Activated CD4-positive, alpha-beta T cell treated with anti-CD3 and anti-CD28 coated beads, Interleukin-2, amount 10 ng/mL, durations not matched to agents 7 days and 5 days (primary cell): ENCODE data around the gene METTL27. TPM values are rescaled to one million over a fixed set of nuclear protein-coding genes. Genes with fewer than 3 reads are reported as not detected.
A peak's percentile ranks its signal among the peaks of the same experiment; 100 is the strongest.
"Not testable (repeated sequence)": the region's sequence is repeated elsewhere in the genome, so short reads cannot be mapped to it uniquely, and the experiment has no call there.

Source experiments
- CTCF ChIA-PET: fragments of 350-600 bp; sonication (Branson Sonifier 250); formaldehyde crosslinking; loops from one replicate; lab custom pipeline; 2021; ENCODE audit warnings: antibody characterized with exemption; lab: Charles Lee
- POLR2A ChIA-PET: fragments of 350-600 bp; sonication (Branson Sonifier 250); formaldehyde crosslinking; loops from one replicate; lab custom pipeline; 2021; ENCODE audit warnings: antibody characterized with exemption; lab: Charles Lee
- DNase-seq: peaks from one replicate; pipeline ENCODE4 v3.0.0-alpha.2; 2020
- H3K27ac Mint-ChIP-seq: one replicate; pipeline ENCODE4 v1.8.0; 2021; ENCODE audit warnings: mild to moderate bottlenecking, moderate library complexity, mixed read lengths
- H3K27me3 Mint-ChIP-seq: one replicate; pipeline ENCODE4 v1.8.0; 2021; ENCODE audit warnings: mixed read lengths
- H3K36me3 Mint-ChIP-seq: one replicate; pipeline ENCODE4 v1.8.0; 2021; ENCODE audit warnings: low read depth, mixed read lengths
- H3K4me1 Mint-ChIP-seq: one replicate; pipeline ENCODE4 v1.8.0; 2021; ENCODE audit warnings: mixed read lengths
- H3K4me3 Mint-ChIP-seq: one replicate; pipeline ENCODE4 v1.8.0; 2021; ENCODE audit warnings: mild to moderate bottlenecking, moderate library complexity, mixed read lengths
- H3K9me3 Mint-ChIP-seq: one replicate; pipeline ENCODE4 v1.8.0; 2021; ENCODE audit warnings: mixed read lengths
- total RNA-seq, 2 experiments: library from RNA; stranded (reverse); gene quantifications; one replicate each; pipeline ENCODE4 v1.2.3, GENCODE V29; 2021

The METTL27 gene
- total RNA-seq, 2 experiments from 2014 or later, result 1.9 to 2.8 TPM

DNA sequence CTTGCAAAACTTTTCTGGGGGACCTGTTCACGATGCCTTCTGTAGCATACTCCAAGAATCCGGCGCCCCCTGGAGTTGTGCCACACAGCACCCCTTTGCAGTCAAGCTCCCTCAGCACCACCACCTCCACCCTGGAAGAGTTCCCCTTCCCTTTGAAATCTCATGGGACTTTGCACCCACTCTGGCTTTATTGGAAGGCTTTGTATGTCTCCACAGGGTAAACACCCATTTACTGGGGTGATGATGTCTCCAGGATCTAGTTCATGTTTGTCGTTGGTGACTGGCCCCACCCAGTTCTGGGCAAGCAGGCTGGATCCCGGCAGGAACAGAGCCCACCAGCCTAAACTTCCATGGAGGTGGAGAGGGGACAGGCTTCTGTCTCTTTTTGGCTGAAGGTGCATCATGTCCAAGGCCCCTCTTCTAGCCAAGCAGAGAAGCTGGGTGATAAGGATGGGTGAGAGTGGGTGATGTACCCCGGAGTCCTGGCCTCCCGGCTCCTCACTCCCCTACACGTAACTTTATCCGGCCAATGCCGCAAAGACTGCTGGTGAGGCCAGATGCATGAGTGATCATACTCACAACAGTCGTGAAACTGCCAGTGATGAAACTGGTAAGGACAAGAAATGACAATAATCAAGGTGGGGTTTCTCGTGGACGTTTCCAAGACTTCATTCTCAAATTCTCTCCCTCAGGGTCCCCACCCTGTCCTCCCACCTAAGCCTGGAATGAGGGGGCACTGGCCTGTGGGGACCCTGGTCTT lies 12.2 kb downstream of the METTL27 start:
- peaks cover 25% of the 10 kb centered on the region for H3K4me1 Mint-ChIP-seq
- no peak for DNase-seq
- no peaks in the 10 kb centered on the region for H3K9me3 Mint-ChIP-seq
- H3K4me3 Mint-ChIP-seq, result no peak overlapping the region
- ChIA-PET POLR2A (no interaction called here), CTCF (interaction anchor here (0.5 kb wide), 1 partner anchor 14 kb away, joined by 3 read pairs; no protein-coding TSS in a partner anchor)
- H3K36me3 Mint-ChIP-seq, result no peaks in the 10 kb centered on the region
- peaks cover 13% of the 10 kb centered on the region for H3K27me3 Mint-ChIP-seq
- no peak overlapping the region for H3K27ac Mint-ChIP-seq

DNA sequence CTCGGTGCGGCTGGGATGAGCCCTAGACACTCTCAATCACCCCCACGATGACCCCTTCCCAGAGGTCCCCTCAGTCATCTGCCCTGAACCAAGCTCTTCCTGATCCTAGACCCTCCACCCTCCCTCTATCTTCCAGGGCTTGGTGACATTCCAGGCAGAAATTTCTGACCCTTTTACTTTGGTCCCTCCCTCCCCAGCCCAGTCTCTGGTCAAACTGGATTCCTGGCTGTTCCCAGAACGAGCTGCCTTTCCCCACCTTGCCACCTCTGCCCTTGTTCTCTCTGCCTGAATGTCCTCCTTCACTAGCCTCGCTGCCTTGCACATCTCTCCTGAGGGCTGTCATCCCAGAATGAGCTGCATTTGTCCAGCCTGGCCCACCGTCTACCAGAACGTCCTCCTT lies 12.8 kb downstream of the METTL27 start:
- peaks cover 25% of the 10 kb centered on the region for H3K4me1 Mint-ChIP-seq
- H3K36me3 Mint-ChIP-seq, result no peaks in the 10 kb centered on the region
- H3K9me3 Mint-ChIP-seq, result no peaks in the 10 kb centered on the region
- H3K27me3 Mint-ChIP-seq, result peaks cover 13% of the 10 kb centered on the region
- DNase-seq, result no peak
- H3K27ac Mint-ChIP-seq, result no peak overlapping the region
- CTCF ChIA-PET, result interaction anchor here (0.5 kb wide), 1 partner anchor 14 kb away, joined by 3 read pairs; no protein-coding TSS in a partner anchor
- POLR2A ChIA-PET, result no interaction called here
- no peak overlapping the region for H3K4me3 Mint-ChIP-seq

GRCh38 chr7:73828972-73829371 lies 13.3 kb downstream of the METTL27 start:
- Mint-ChIP-seq H3K4me3 (no peak overlapping the region), H3K27me3 (peaks cover 13% of the 10 kb centered on the region), H3K4me1 (peaks cover 25% of the 10 kb centered on the region), H3K27ac (no peak overlapping the region), H3K9me3 (no peaks in the 10 kb centered on the region), H3K36me3 (no peaks in the 10 kb centered on the region)
- POLR2A ChIA-PET, result no interaction called here
- no peak for DNase-seq
- CTCF ChIA-PET, result no interaction called here

DNA sequence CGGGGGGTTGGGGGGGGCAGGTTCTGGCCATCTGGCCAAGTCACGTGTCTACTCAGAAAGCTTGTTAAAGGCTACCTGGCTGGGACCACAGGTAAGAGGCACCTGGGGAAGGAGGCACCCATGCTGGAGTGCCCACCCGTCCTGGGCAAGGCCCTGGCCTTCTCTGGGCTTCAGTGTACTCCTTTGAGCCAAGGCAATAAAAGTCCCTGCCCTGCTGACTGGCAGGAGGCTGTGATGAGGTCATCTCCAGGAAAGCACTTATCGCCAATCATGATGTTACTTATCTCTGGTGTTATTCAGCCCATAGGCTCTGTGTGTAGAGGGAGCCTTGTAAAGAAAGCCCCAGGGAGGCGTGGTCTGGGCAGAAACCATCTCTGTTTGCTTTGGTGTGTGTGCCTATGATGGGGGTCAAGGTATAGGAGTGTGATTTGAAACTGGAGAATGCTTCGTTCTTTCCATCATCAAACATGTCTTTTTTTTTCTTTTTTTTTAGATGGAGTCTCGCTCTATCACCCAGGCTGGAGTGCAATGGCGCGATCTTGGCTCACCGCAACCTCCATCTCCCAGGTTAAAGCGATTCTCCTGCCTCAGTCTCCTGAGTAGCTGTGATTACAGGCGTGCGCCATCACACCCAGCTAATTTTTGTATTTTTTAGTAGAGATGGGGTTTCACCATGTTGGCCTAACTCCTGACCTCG lies 14.1 kb downstream of the METTL27 start:
- no peak for DNase-seq
- no peaks in the 10 kb centered on the region for H3K36me3 Mint-ChIP-seq
- no peaks in the 10 kb centered on the region for H3K9me3 Mint-ChIP-seq
- no peak overlapping the region for H3K27ac Mint-ChIP-seq
- no peak overlapping the region for H3K4me3 Mint-ChIP-seq
- H3K4me1 Mint-ChIP-seq, result peaks cover 25% of the 10 kb centered on the region
- ChIA-PET POLR2A (no interaction called here), CTCF (interaction anchor here (1.7 kb wide), 1 partner anchor 198 kb away, joined by 3 read pairs; no protein-coding TSS in a partner anchor)
- peaks cover 13% of the 10 kb centered on the region for H3K27me3 Mint-ChIP-seq

DNA sequence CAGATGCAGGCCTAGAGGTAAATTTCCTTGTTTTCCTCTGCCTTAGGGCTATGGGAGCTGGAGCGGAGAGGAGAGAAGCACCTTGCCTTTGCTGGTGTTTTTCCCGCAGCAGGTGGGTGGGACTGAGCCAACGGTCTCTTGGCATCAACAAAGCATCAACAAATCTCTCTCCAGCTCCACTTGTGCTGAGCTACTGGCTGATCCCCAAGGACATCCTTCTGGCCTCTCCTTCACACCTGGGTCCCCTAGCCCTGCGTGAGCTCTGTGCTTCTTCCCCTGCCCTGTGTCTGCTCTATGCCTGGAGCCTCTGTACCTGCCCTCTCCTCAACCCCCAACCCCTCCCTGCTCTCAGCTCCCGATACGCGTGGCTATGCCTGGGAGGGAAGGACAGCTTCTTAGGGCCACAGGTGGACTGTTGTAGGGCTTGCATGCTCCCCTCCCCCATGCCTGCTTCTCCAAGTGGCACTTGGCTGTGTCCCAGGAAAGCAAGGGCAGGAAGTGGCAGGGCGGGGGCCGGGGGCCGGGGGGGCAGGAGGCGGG lies 14.7 kb downstream of the METTL27 start:
- Mint-ChIP-seq H3K4me3 (no peak overlapping the region), H3K9me3 (no peaks in the 10 kb centered on the region), H3K27me3 (peaks cover 13% of the 10 kb centered on the region), H3K36me3 (no peaks in the 10 kb centered on the region), H3K4me1 (peaks cover 25% of the 10 kb centered on the region), H3K27ac (peak overlapping the region; percentile 68)
- ChIA-PET POLR2A (no interaction called here), CTCF (interaction anchor here (1.7 kb wide), 1 partner anchor 198 kb away, joined by 3 read pairs; no protein-coding TSS in a partner anchor)
- DNase-seq, result no peak

- Mint-ChIP-seq H3K4me3 (no peak overlapping the region), H3K9me3 (no peaks in the 10 kb centered on the region), H3K4me1 (peaks cover 25% of the 10 kb centered on the region), H3K27ac (no peak overlapping the region), H3K36me3 (no peaks in the 10 kb centered on the region), H3K27me3 (peaks cover 13% of the 10 kb centered on the region)
- no peak for DNase-seq
- CTCF ChIA-PET, result interaction anchor here (1.6 to 2.1 kb wide), 2 partner anchors 9 to 11 kb away, joined by 3 to 5 read pairs; no protein-coding TSS in a partner anchor
- POLR2A ChIA-PET, result no interaction called here
Measured at GRCh38 chr7:73824986-73825385, 17.3 kb downstream of the METTL27 start.

- H3K36me3 Mint-ChIP-seq, result no peaks in the 10 kb centered on the region
- no peak for DNase-seq
- ChIA-PET POLR2A (no interaction called here), CTCF (interaction anchor here (0.9 to 1.6 kb wide), 2 partner anchors 9 to 31 kb away, joined by 3 read pairs; no protein-coding TSS in a partner anchor)
- peaks cover 22% of the 10 kb centered on the region for H3K4me1 Mint-ChIP-seq
- H3K27ac Mint-ChIP-seq, result no peak overlapping the region
- H3K9me3 Mint-ChIP-seq, result no peaks in the 10 kb centered on the region
- peaks cover 18% of the 10 kb centered on the region for H3K27me3 Mint-ChIP-seq
- no peak overlapping the region for H3K4me3 Mint-ChIP-seq
Measured at GRCh38 chr7:73823873-73824592, 18.3 kb downstream of the METTL27 start.

DNA sequence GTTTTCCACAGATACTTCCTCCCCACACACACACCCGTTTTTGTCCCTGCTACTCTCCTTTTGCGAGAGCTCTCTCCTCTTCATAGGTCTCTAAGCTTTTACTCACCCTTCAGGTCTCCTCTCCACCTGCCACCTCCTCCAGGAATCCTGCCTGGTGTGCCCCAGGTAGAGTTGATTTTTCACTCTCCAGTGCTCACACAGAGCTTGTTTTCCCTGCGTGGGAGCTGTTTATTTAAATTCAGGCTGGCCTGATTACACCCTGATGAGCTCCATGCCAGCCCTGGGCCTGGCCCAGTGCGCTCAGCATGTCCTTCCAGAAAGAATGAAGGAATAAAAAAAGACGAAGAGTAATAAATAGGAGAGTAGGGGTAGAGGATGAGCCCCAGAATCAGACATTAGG lies 19.1 kb downstream of the METTL27 start:
- Mint-ChIP-seq H3K36me3 (no peaks in the 10 kb centered on the region), H3K9me3 (no peaks in the 10 kb centered on the region), H3K27me3 (peaks cover 18% of the 10 kb centered on the region), H3K4me3 (no peak overlapping the region), H3K4me1 (peaks cover 17% of the 10 kb centered on the region), H3K27ac (no peak overlapping the region)
- CTCF ChIA-PET, result interaction anchor here (0.9 kb wide), 1 partner anchor 32 kb away, joined by 3 read pairs; no protein-coding TSS in a partner anchor
- POLR2A ChIA-PET, result interaction anchor here (0.5 kb wide), 1 partner anchor 19 kb away, joined by 3 read pairs; no protein-coding TSS in a partner anchor
- DNase-seq, result no peak

DNA sequence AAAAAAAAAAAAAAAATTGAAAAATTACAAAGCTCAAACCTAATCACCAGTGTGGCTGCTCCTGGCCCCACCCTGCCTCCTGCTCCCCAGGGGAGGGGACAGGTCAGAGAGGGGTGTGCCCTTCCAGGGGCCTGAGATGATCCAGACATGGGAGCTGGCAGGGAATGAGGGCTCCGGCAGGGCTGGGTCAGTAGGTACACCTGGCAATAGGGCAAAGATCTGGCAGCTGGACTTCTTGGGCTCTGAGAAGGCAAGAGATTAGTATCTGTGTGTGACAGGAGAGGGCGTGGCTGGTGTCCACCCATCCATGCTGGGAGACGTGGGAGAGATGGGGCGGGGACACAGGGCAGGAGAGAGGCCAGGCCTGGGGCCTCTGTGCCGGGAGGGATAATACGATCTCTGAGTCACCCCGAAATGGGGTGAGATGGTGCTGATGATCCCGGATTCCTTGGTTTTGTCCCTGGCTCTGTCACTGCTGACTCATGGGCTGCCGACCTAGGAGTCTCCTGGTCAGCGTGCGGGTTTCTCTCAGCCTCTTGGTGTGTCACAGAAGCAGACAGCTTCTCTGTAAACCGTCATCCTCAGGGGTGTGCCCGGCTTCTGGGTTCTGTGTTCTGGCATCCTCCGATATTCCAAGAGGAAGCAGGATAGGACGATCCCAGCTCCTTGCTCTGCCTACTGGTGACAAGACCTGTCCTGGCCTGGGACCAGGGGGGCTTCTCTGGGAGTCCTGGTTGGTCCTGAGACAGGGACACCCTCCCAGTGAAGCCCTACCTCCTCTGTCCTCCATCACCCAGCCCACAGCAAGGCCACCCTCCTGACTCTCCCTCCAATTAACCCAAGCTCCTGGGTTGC lies 19.8 kb downstream of the METTL27 start:
- DNase-seq, result no peak
- Mint-ChIP-seq H3K9me3 (no peaks in the 10 kb centered on the region), H3K36me3 (no peaks in the 10 kb centered on the region), H3K27me3 (peaks cover 16% of the 10 kb centered on the region), H3K27ac (no peak overlapping the region), H3K4me3 (no peak overlapping the region), H3K4me1 (peaks cover 11% of the 10 kb centered on the region)
- POLR2A ChIA-PET, result interaction anchor here (0.5 kb wide), 1 partner anchor 20 kb away, joined by 3 read pairs; no protein-coding TSS in a partner anchor
- CTCF ChIA-PET, result interaction anchor here (0.6 to 0.7 kb wide), 2 partner anchors 204 to 739 kb away, joined by 3 read pairs; no protein-coding TSS in a partner anchor

GRCh38 chr7:73821597-73822285 lies 20.6 kb downstream of the METTL27 start:
- DNase-seq, POLR2A ChIA-PET, H3K4me3 Mint-ChIP-seq, H3K4me1 Mint-ChIP-seq, H3K9me3 Mint-ChIP-seq, H3K27me3 Mint-ChIP-seq, H3K36me3 Mint-ChIP-seq, H3K27ac Mint-ChIP-seq: not testable (repeated sequence)
- CTCF ChIA-PET, result interaction anchor here (0.6 to 0.9 kb wide), 3 partner anchors 29 to 740 kb away, joined by 3 read pairs; no protein-coding TSS in a partner anchor

GRCh38 chr7:73820013-73820412 lies 22.3 kb downstream of the METTL27 start:
- no peak overlapping the region for H3K27ac Mint-ChIP-seq
- H3K4me1 Mint-ChIP-seq, result no peaks in the 10 kb centered on the region
- POLR2A ChIA-PET, result no interaction called here
- no peak for DNase-seq
- CTCF ChIA-PET, result no interaction called here
- no peaks in the 10 kb centered on the region for H3K36me3 Mint-ChIP-seq
- H3K27me3 Mint-ChIP-seq, result peaks cover 5% of the 10 kb centered on the region
- H3K9me3 Mint-ChIP-seq, result no peaks in the 10 kb centered on the region
- no peak overlapping the region for H3K4me3 Mint-ChIP-seq
